Measurements from ENCODE around the gene WHRN.

WHRN gene

DNA sequence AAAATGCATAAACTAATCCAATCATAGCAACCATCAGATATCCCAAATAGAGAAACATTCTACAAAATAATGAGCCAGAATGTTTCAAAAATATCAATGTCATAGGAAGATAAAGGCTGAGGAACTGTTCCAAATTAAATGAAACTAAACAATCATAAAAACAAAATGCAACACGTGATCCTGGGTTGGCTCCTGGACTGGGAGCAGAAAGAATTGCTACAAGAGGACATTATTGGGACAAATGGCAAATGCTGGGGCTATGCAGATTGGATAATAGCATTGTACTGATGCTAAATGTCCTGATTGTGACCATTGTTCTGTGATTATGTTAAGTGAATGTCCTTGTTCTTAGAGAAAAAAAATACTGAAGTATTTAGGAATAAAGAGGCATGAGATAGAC lies 63.3 kb downstream of the WHRN start:
- Histone ChIP-seq H3K4me3 (ENCODE audit: low read depth, low read length) (no peak overlapping the region), H3K4me2 (ENCODE audit: low read length) (no peak overlapping the region), H3K9me3 (ENCODE audit: control insufficient read depth, low read length) (no peaks in the 10 kb centered on the region), H3K4me1 (no peaks in the 10 kb centered on the region), H2AFZ (no peak overlapping the region), H3K36me3 (ENCODE audit: control insufficient read depth, insufficient read depth, low read length) (no peaks in the 10 kb centered on the region), H3K27me3 (ENCODE audit: control insufficient read depth, insufficient read depth, low read length) (no peaks in the 10 kb centered on the region), H3K79me2 (no peaks in the 10 kb centered on the region), H3K9ac (no peak overlapping the region), H3K27ac (no peak overlapping the region)
- TF ChIP-seq, protein P1, sequence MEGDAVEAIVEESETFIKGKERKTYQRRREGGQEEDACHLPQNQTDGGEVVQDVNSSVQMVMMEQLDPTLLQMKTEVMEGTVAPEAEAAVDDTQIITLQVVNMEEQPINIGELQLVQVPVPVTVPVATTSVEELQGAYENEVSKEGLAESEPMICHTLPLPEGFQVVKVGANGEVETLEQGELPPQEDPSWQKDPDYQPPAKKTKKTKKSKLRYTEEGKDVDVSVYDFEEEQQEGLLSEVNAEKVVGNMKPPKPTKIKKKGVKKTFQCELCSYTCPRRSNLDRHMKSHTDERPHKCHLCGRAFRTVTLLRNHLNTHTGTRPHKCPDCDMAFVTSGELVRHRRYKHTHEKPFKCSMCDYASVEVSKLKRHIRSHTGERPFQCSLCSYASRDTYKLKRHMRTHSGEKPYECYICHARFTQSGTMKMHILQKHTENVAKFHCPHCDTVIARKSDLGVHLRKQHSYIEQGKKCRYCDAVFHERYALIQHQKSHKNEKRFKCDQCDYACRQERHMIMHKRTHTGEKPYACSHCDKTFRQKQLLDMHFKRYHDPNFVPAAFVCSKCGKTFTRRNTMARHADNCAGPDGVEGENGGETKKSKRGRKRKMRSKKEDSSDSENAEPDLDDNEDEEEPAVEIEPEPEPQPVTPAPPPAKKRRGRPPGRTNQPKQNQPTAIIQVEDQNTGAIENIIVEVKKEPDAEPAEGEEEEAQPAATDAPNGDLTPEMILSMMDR (IDR thresholded peaks at IDR 0.05) = no peak

DNA sequence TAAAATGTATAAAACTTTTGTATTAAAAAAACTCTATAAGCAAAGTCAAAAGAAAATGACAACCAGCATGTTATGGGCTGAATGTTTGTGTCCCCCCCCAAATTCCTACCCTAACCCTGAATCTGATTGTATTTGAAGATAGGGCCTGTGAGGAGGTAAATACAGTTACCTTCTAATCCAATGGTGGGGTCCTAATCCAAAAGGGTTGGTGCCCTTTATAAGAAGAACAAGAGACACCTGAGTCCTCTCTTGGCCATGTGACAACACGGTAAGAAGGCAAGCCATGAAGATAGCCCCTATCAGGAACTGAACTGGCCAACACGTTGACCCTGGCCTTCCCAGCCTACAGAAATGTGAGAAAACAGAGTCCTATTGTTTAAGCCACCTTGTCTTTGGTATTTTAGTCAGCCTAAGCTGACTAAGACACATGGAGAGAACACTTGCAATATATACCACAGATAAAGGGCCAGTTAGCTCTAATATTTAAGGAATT lies 67.8 kb downstream of the WHRN start:
- Histone ChIP-seq H3K4me2 (ENCODE audit: low read length) (no peak overlapping the region), H3K9ac (no peak overlapping the region), H3K27ac (no peak overlapping the region), H3K36me3 (ENCODE audit: control insufficient read depth, insufficient read depth, low read length) (no peaks in the 10 kb centered on the region), H3K4me3 (ENCODE audit: low read depth, low read length) (no peak overlapping the region), H3K79me2 (no peaks in the 10 kb centered on the region), H3K9me3 (ENCODE audit: control insufficient read depth, low read length) (no peaks in the 10 kb centered on the region), H2AFZ (no peak overlapping the region), H3K4me1 (no peaks in the 10 kb centered on the region), H3K27me3 (ENCODE audit: control insufficient read depth, insufficient read depth, low read length) (no peaks in the 10 kb centered on the region)
- TF ChIP-seq, protein P1 (IDR thresholded peaks at IDR 0.05) = no peak

DNA sequence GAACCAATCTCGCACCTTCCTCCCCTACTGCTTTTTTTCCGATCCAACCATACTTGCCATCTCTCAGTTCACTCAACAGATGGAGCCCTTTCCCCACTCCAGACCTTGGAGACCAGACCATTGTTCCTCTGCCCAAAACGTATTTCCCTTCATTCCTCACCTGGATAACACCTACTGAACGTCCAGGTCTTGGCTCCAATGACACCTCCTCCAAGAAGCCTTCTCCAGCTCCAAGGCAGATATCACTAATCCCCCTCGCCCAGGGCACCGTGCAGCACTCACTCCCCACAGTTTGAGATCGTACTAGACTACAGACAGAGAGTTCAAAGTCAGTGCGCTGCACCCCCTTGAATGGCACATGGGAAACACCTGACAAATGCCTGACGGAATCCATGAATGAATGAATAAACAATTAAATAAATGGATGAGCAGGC lies 70.4 kb downstream of the WHRN start:
- H3K4me3 ChIP-seq (ENCODE audit: low read depth, low read length) = no peak overlapping the region
- TF ChIP-seq, protein P1 (IDR thresholded peaks at IDR 0.05) = peak; percentile 35
- no peak overlapping the region for H3K4me2 ChIP-seq (ENCODE audit: low read length)
- H3K9ac ChIP-seq = no peak overlapping the region
- H3K9me3 ChIP-seq (ENCODE audit: control insufficient read depth, low read length) = no peaks in the 10 kb centered on the region
- H3K36me3 ChIP-seq (ENCODE audit: control insufficient read depth, insufficient read depth, low read length) = no peaks in the 10 kb centered on the region
- H3K79me2 ChIP-seq = no peaks in the 10 kb centered on the region
- no peaks in the 10 kb centered on the region for H3K4me1 ChIP-seq
- no peak overlapping the region for H3K27ac ChIP-seq
- H2AFZ ChIP-seq = no peak overlapping the region
- H3K27me3 ChIP-seq (ENCODE audit: control insufficient read depth, insufficient read depth, low read length) = no peaks in the 10 kb centered on the region

DNA sequence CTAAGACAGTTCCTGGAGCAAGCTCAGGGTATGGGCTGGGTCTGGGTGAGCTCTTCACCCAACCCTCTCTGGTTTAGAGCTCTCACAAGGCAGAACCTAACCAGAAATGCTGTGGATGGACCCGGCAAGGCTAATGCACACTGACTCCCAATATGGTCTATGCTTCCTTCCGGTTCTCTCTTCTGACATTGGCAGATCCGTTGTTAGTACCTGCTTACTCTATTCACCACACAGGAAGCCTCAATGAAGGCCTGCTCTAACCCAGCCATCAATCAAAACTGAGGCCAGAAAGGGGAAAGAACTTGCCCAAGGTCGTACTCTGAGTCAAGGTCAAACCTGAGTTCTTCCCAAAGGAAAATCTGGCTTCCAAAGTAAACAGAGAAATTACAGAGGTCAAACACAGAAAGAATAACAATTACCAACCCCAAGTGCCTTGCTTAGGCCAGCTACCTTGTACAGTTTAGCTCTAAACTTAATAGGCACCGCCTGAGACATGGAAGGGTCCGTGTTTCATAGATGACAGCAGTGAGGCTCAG lies 71.5 kb downstream of the WHRN start:
- TF ChIP-seq, protein P1 (IDR thresholded peaks at IDR 0.05) = no peak
- H3K9me3 ChIP-seq (ENCODE audit: control insufficient read depth, low read length) = no peaks in the 10 kb centered on the region
- no peaks in the 10 kb centered on the region for H3K79me2 ChIP-seq
- no peak overlapping the region for H3K27ac ChIP-seq
- H2AFZ ChIP-seq = no peak overlapping the region
- no peak overlapping the region for H3K4me3 ChIP-seq (ENCODE audit: low read depth, low read length)
- H3K9ac ChIP-seq = no peak overlapping the region
- no peaks in the 10 kb centered on the region for H3K36me3 ChIP-seq (ENCODE audit: control insufficient read depth, insufficient read depth, low read length)
- no peaks in the 10 kb centered on the region for H3K27me3 ChIP-seq (ENCODE audit: control insufficient read depth, insufficient read depth, low read length)
- no peaks in the 10 kb centered on the region for H3K4me1 ChIP-seq
- H3K4me2 ChIP-seq (ENCODE audit: low read length) = no peak overlapping the region

DNA sequence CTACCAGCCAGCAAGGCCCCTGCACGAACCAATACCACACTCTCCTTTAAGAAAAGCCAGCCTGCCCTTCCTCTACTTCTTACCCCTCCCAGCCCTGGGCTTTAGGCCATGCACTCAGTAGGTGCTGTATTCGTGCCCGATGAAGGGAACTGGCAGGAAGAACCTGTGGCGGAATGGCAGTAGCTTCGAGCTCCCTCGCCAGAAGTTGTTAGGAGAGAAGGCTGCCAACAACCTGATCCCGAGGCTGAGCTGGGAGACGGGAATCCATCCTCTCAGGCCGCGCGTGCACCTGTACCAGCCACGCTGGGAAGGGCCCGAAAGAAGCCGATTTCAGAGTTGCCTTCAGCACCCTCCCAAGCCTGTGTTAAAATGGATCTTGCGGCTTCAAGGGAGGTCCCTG lies 72.2 kb downstream of the WHRN start:
- H3K36me3 ChIP-seq (ENCODE audit: control insufficient read depth, insufficient read depth, low read length) = no peaks in the 10 kb centered on the region
- H3K79me2 ChIP-seq = no peaks in the 10 kb centered on the region
- H3K4me1 ChIP-seq = no peaks in the 10 kb centered on the region
- no peak overlapping the region for H3K27ac ChIP-seq
- no peak overlapping the region for H3K9ac ChIP-seq
- H3K27me3 ChIP-seq (ENCODE audit: control insufficient read depth, insufficient read depth, low read length) = no peaks in the 10 kb centered on the region
- H3K4me3 ChIP-seq (ENCODE audit: low read depth, low read length) = no peak overlapping the region
- no peak overlapping the region for H3K4me2 ChIP-seq (ENCODE audit: low read length)
- no peaks in the 10 kb centered on the region for H3K9me3 ChIP-seq (ENCODE audit: control insufficient read depth, low read length)
- TF ChIP-seq, protein P1 (IDR thresholded peaks at IDR 0.05) = no peak
- H2AFZ ChIP-seq = no peak overlapping the region

Measured in parathyroid adenoma (tissue), 2 donors.